HG02759 (cell line): ENCODE data around the gene CDH18.

Experiments used
- ATAC-seq: cut with Tn5 transposase; IDR thresholded peaks from one replicate; pipeline ENCODE4 v1.9.1; 2021; ENCODE audit warnings: mild to moderate bottlenecking, moderate library complexity; ENCODE audit not compliant: unreplicated experiment

Gene CDH18, protein sequence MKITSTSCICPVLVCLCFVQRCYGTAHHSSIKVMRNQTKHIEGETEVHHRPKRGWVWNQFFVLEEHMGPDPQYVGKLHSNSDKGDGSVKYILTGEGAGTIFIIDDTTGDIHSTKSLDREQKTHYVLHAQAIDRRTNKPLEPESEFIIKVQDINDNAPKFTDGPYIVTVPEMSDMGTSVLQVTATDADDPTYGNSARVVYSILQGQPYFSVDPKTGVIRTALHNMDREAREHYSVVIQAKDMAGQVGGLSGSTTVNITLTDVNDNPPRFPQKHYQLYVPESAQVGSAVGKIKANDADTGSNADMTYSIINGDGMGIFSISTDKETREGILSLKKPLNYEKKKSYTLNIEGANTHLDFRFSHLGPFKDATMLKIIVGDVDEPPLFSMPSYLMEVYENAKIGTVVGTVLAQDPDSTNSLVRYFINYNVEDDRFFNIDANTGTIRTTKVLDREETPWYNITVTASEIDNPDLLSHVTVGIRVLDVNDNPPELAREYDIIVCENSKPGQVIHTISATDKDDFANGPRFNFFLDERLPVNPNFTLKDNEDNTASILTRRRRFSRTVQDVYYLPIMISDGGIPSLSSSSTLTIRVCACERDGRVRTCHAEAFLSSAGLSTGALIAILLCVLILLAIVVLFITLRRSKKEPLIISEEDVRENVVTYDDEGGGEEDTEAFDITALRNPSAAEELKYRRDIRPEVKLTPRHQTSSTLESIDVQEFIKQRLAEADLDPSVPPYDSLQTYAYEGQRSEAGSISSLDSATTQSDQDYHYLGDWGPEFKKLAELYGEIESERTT

DNA sequence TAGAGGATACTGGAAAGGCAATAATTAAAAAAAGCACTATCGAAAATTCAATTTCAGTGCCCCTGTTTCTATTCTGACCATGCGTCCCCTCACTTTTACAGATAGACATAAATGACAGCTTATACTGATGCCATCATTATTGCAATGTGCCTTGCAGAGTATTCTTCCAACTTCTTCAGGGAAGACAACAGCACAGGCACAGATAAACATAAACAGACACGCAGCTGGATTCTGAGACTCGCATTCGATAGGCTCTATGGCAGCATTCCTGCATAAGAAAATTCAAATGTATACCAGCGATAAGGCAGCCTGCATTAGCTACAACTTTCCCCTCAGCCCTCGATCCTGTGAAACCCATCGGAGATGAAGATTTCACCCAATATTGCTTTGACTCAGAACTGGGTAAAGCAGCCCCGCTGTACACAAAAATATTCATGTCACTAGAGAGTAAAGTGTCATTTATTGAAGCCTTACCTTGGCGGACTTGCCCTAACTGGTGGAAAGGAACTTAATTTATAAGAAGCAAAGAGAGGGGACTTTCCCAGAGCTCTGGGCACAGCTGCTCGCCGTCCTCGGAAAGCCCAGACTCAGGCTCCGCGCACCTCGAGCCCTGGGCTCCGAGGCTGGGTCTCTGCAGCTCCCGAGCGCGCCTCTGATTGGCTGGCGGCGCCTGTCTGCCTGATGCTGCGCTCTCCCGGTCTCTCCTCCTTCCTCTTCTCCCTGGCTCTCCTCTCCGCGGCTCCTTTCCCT, at the start of gene CDH18:
Gene CDH18 (minus strand): TSS at position 589 of the 750 bp plus-strand sequence. CDS start 149,214 bp downstream, outside the sequence.
- ATAC-seq: peak; percentile 50

DNA sequence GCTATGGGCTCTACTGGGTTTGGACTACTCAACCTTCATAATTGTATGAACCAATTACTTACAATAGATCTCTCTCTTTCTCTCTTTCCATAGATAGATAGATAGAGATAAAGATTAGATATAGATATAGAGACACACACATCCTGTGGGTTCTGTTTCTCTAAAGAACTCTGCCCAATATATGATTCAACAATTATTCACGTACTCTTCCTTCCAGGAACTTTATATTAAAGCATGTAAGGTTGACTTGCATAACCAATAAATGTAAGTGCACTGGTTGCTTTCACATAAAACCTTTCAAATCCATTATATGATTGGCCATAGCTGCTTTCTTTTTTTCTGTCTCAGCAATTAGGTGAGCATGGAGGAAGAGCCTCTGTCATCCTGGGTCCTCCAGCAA, 46.7 kb upstream of the CDH18 start:
- ATAC-seq: no peak

DNA sequence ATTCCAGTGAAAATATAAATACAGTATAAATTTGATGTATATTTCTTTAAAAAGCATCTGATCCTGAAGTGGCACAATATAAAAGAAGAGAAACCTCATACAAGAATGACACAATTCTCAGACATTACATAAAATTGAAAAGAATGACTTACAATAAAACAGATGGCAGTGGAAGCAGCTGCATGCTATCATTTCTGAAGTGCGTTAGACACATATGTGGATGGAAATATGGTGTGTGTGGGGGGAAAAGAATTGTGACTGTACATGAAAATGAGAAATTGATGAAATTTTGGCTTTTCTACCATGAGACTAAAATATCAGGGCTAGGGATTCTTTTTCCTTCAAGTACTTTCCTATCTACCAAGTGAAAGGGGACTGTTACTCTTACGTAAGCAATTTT, 45.9 kb upstream of the CDH18 start:
- no peak for ATAC-seq

DNA sequence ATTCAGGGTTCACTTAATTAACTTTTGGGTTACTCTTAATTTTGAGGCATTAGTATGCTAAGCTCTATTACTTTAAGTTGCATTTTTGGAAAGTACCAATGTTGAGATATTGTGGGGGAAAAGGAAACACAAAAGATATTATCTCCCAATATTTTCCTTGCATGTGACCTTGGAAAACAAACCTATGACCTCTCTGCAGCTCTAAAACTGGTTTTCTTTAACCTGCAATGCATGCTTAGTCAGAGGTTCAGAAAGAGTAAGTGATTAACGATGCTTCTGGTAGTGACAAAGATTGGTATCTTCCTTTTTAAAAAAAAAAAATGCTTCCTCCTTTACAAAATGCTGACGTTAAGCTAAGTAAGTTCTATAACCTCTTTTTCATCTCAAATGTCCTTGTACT, 44.9 kb upstream of the CDH18 start:
- no peak for ATAC-seq

DNA sequence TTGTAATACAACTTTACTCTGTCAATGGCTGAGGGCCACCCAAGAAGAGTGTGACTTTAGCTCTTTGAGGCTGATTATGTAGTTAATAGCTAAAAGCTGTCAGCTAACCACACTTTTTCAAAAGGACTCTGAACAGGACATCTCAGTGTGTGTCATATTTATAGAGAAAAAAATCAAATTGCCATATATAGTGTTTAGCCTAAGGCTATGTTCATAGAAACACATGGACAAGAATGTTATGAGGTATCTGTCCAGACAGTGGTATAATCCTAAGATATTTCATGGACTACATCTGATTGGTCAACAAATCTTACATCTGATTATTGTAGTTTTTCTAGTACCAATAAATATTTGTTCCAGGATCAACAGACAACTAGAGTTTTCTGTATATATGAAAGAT, 42.1 kb upstream of the CDH18 start:
- no peak for ATAC-seq

DNA sequence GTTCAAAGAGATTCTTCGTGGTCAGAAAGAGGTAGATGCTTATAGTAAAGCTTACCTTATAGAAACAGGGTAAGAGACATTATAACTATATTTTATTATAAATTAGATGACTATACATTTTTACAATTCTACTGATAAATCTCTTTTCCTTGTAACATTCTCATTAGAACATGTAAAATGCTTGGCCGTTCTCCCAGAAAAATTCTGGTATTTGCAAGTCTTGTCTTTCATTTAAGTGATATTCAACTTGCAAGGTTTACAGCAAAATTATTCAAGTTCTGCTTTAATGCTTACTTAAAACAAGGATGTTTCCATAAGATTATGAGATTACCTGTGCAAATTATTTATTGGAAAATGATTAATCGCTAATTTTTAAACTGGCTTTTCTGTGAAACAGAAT, 41.3 kb upstream of the CDH18 start:
- no peak for ATAC-seq

DNA sequence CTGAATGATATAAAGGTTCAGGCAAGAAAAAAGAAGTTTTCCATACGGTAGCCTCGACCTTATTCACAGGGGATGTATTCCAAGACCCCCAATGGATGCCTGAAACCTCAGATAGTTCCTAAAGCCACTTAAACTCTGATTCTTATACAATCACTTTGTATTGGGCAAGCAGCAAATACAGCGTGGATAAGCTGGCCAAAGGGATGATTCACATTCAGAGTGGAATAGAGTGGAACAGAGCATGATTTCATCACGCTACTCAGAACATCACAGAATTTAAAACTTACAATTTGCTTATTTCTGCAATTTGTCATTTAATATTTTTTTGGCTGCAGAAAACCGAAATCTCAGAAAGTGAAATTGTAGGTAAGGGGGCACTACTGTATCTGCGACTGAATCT, 40.5 kb upstream of the CDH18 start:
- no peak for ATAC-seq

DNA sequence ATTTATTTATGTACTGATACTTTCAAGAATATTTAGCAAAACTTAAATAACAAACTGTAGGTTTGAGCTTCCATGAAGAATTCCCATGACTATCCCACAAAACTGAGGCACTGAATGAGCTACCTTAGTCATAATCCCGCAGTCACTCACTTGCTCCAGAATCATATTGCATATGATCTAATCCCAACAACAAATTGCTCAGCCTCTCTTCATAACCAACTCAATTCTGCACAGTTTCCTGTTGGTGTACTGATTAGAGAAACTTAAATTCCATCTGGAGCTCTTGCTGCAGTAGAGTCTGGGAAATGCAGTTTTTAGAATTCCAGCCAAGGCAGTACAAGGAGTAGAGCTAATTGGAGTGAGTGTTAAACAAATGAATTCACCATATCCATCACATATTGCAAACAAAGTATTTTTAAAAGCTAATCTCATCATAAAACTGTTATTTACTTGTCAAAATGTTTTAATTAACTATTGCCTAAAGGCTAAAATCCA, 35.7 kb upstream of the CDH18 start:
- no peak for ATAC-seq

DNA sequence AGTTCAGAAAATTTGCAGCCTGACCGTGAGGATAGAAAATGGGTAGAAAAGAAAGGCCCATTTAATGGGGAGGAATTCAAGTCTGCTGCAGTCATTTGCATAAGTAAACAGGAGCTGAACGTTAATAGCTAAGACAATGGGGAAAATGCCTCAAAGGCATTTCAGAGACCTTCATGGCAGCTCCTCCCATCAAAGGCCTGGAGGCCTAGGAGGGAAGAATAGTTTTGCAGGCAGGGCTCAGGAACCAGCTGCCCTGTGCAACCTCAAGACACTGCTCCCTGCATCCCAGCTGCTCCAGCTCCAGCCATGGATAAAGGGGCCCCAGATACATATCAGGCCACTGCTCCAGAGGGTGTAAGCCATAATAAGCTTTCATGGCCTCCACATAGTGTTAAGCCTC, 32.2 kb upstream of the CDH18 start:
- ATAC-seq: no peak

DNA sequence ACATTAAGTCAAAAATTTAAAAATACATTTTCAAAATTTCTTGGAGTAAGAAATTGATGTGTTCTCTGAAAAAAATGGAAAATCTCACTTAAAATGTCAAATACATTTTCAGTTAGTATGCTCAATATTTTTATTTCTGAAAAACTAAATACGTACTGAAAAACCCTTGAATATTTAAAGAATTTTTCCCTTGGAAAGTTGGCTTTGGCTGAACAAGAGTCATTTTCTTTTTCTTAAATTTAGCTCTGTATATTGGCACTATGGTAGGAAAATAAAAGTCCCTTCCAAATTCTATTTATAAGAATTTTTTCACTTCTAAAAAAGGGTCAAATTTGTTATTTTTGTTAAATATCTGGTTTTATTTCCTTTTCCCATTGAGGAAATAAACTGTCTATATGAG, 29.0 kb upstream of the CDH18 start:
- ATAC-seq: no peak

DNA sequence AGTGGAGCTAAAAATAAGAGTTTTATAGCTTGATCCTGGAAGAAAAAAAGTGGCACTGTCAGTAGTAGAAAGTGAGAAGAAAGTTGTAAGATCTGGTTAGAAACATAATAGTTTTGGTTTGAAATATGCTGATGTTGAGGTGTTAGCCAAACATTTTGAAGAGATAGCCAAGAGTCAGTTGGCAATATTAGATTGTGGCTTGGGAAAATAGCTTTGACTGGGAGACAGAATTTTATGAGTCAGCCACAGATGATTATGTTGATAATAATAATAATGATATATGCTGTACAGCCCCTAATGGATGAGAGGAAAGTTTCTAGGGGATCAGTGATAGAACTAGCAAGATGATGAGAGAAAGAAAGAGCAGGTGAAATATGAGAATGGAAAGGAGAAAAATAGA, 12.4 kb upstream of the CDH18 start:
- ATAC-seq: no peak

DNA sequence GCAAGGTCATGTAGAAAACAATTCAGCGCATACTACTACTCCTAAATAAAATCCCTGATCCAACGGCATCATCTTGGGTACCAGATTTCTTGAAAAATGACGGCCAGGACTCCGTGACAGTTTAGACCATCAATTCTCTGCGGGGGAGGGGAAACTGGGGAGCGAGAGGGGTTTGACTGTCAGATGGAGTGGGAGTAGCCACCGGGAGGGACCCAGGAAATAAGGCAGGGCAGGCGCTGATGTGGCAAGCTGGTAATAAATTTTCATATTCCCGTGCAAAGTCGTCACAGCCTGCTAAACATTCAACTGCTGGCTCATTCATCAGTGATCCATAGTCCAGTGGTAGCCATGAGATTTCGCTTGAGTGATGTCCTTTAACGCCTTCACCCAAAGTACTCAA, 457 bp upstream of the CDH18 start:
- no peak for ATAC-seq

DNA sequence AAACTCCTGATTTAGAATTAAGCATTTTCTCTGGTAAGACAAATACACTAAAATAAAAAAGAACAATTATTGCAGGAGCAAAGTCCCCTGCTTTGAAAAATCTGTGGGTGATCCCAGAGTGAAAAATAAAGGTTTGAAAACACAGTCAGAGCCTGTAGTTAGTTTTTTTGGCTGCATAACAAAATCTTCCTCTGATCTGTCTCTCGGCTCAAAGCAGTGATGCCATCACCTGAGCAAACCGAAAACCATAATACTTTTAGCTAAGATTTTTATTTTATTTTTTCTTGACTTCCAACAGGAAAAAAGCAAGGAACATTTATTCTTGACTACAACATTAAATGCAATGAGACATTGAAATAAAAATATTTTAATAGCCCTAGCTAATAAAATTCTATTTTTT, 1.2 kb downstream of the CDH18 start:
- no peak for ATAC-seq

DNA sequence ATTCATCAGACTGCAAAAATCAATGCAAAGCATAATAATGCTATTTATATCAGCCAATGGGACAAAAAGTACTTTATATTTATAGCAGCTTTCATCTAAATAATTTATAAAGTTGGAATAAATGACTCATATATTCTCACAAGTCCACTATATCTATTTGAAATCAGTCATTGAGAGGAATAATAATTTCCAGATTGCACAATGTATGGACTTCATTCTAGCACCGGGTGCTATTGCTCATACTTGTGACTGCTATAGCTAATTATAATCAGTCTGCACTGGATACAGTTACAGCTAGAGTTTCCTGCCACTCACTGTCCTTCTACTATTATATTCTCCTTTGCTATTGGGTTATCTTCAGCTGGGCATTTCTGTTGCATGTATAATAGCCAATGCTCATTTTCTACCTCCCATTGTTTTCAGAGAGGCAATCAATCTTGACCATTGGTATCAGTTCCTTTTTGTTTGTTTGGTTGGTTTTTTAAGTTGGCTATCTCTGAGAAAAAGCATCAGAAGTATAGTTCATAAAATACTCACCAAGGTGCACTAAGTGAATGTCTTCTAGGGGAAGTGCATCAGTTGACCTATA, 1.9 kb downstream of the CDH18 start:
- ATAC-seq: no peak

DNA sequence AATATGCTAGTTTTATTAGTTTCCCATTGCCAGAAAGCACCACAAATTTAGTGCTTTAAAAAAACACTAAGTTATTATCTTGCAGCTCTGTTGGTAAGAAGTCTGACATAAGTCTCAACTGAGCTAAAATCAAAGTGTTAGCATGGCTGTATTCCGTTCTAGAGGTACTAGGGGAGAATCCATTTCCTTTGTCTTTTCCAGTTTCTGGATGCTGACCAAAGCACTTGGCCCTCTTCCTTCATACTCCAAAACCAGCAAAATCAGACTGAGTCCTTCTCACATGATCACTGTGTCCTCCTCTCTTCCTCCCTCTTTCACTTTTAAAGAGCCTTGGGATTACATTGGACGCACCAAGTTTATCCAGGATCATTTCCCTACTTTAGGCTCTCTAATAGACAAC, 9.5 kb downstream of the CDH18 start:
- no peak for ATAC-seq

DNA sequence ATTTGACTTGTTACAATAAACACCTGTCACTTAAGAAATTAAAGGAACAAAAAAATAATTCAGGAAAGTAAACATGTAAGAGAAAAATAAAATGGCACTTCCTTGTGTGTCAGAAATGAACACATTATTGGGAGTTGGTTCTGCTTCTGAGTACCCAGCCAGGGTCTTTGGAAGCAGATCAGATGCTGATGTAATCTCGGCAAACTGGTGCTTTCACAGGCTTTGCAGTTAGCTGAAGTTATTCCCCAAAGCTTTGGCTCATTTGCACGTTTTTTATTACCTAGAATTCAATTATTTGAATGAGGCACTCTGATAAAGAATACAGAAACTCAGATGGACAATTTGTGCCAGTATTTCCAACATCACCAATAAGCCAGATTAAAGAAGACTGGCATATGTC, 10.9 kb downstream of the CDH18 start:
- ATAC-seq: no peak

DNA sequence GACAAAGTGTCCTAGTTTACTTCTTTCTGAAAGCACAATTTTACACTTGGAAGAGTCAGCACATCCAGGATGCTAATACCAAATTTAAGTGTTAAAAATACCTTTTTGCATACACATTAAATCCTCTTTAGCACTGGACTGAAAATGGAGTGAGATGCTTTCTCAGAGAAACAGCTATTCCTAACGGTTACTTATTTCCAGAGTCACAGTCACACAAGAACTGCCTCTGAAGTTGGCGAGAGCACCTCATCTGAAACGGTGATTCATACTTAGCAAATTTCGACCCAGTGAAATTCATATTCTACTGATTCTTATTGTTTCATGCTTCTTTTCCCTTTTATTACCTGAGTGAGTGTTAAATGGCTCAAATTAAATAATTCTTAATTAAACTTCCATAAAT, 12.2 kb downstream of the CDH18 start:
- ATAC-seq: no peak

DNA sequence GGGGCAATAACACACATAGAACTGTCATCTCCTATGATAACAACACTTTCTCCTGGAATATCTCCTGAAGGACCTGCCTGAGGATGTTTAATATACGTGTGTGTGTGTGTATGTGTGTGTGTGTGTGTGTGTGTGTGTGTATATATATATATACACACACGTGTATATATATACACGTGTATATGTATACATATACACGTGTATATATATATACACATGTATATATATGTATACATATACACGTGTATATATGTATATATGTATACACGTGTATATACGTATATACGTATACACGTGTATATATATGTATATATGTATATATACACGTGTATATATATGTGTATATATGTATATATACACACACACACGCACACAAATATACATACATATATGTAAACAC, 27.5 kb downstream of the CDH18 start:
- ATAC-seq: no peak

DNA sequence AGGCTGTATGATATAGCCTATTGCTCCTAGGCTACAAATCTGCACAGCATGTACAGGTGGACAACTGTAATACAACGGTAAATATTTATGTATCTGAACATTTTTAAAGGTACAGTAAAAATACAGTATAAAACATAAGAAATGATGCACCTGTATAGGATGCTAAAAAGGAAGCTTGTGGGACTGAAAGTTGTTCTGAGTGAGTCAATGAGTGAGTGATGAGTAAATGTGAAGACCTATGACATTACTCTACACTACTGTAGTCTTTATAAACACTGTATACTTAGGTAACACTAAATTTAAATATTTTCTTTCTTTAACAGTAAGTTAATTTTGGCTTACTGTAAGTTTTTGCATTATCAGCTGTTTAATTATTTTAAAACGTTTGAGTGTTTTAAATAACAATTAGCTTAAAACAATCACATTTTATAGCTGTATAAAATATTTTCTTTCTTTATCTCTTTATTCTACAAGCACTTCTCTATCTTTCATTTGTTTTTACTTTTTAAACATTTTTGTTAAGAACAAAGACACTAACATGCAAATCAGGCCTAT, 28.1 kb downstream of the CDH18 start:
- no peak for ATAC-seq

DNA sequence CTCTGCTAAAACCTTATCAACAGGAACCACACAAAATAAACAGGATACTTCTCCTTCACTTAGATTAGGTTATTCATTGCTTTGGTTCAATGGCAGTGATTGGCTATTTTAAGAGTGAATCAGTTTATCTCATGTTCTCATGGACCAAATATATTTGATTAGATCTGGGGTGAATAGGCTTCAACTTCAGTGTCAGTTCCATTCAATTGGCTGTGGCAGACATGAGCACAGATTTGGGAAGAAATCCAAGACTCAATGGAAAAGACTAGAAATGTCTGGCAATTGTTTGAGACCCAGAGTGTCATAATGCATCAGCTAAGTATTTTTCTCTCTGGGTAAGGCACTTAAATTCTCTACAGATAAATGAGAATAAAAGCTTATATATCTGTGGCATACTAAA, 37.1 kb downstream of the CDH18 start:
- ATAC-seq: no peak

DNA sequence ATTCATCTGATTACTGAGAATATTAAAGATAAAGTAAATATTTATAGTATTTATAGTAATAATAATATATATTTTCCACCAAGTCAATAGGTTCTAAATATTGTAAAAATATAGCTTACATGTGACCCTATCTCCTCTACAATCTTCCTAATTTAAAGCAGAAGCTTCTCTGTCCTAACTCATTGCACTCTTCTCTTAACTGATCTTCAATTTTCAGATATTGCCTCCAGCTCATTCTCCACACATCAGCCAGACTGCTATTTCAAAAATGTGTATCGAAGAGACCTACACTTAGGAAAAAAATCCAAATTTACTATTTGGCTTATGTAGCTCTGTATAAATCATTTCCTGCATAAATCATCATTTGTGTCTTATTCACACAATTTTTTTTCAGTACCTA, 47.8 kb downstream of the CDH18 start:
- no peak for ATAC-seq
